ENCODE measurements around the gene IL15RA. TPM values are rescaled to one million over a fixed set of nuclear protein-coding genes. Genes with fewer than 3 reads are reported as not detected.

IL15RA gene
- total and polyA plus RNA-seq, 2 donors (not counting 1 experiment from before 2014, with no cell fraction given): 9.3 to 9.6 TPM

- WGBS (ENCODE audit: insufficient coverage): 96% methylated on average over 17 of the region's 18 CpGs
- H3K4me1 ChIP-seq (ENCODE audit: control insufficient read depth in 2 of 2, insufficient read depth in 2 of 2, low read length in 2 of 2): no peaks in the 10 kb centered on the region
- CTCF ChIA-PET: interaction anchor here (1.2 kb wide), 1 partner anchor 11 kb away, joined by 3 read pairs; no protein-coding TSS in a partner anchor
Observed at GRCh38 chr10:5960070-5960972, 17.0 kb downstream of the IL15RA start.

More at GRCh38 chr10:5960070-5960972, 17.0 kb downstream of the IL15RA start:
- ATAC-seq (ENCODE audit: low read depth) (no peak), DNase-seq (no peak)
- no peaks in the 10 kb centered on the region for H3K4me1 Mint-ChIP-seq
- Histone ChIP-seq H3K4me2 (replicated peaks; ENCODE audit: low read depth, low read length, poor library complexity, severe bottlenecking) (no peak overlapping the region), H3K9me3 (ENCODE audit: control extremely low read depth in 1 of 3, control insufficient read depth in 2 of 3, insufficient read depth in 1 of 3, low read length in 2 of 3) (no peaks in the 10 kb centered on the region), H3K36me3 (replicated peaks in 1 of 2; ENCODE audit: control extremely low read depth in 1 of 2, control insufficient read depth in 1 of 2, extremely low read depth in 1 of 2, insufficient read depth in 2 of 2, low read length in 1 of 2) (peaks cover 0 to 16% of the 10 kb centered on the region in 2 experiments), H2AFZ (ENCODE audit: insufficient read depth, low read depth, low read length, poor library complexity, severe bottlenecking) (no peak overlapping the region), H3K4me3 (ENCODE audit: control extremely low read depth in 1 of 5, extremely low read depth in 1 of 5, insufficient read depth in 1 of 5, low read depth in 2 of 5, low read length in 4 of 5) (no peak overlapping the region), H3K9ac (ENCODE audit: low read length) (no peak overlapping the region), H3K27ac (ENCODE audit: low read length in 2 of 2) (no peak overlapping the region), H3K79me2 (ENCODE audit: control insufficient read depth, insufficient read depth, low read length) (no peaks in the 10 kb centered on the region), H4K20me1 (ENCODE audit: control insufficient read depth, insufficient read depth, low read length, poor library complexity, severe bottlenecking) (no peaks in the 10 kb centered on the region), H3K27me3 (replicated peaks in 1 of 4; ENCODE audit: control extremely low read depth in 1 of 4, control insufficient read depth in 3 of 4, insufficient read depth in 4 of 4, low read length in 3 of 4) (no peaks in the 10 kb centered on the region)
- H3K4me3 Mint-ChIP-seq: no peak overlapping the region
- no peaks in the 10 kb centered on the region for H3K9me3 Mint-ChIP-seq (ENCODE audit: insufficient read depth)
- H3K27ac Mint-ChIP-seq: no peak overlapping the region
- no peaks in the 10 kb centered on the region for H3K27me3 Mint-ChIP-seq
- POLR2A ChIA-PET: no interaction called here
- TF ChIP-seq CTCF (IDR thresholded peaks at IDR 0.05) (no peak), EZH2 (IDR thresholded peaks at IDR 0.05; ENCODE audit: borderline replicate concordance, insufficient read depth, low read depth, low read length, poor library complexity, severe bottlenecking) (no peak)
- intact Hi-C loops (cut with micrococcal nuclease): no loop called here

Measured in B cell (primary cell).